Skeletal muscle satellite cell (primary cell): ENCODE results near the gene CCDC24.

Experiments used
- H3K27me3 ChIP-seq: 2 replicates; pipeline ENCODE4 v1.7.0; 2013; ENCODE audit warnings: low read length; ENCODE audit not compliant: control insufficient read depth, insufficient read depth
- H3K36me3 ChIP-seq: 2 replicates; pipeline ENCODE4 v1.7.0; 2013; ENCODE audit warnings: mild to moderate bottlenecking, control low read depth, low read length; ENCODE audit not compliant: insufficient read depth
- H3K4me1 ChIP-seq: 2 replicates; pipeline ENCODE4 v1.7.0; 2013; ENCODE audit warnings: low read length; ENCODE audit not compliant: control insufficient read depth, insufficient read depth
- H3K4me2 ChIP-seq: 2 replicates; pipeline ENCODE4 v1.7.0; 2013; ENCODE audit warnings: mild to moderate bottlenecking, low read length
- H3K4me3 ChIP-seq: 2 replicates; pipeline ENCODE4 v1.7.0; 2013; ENCODE audit warnings: low read length
- H3K9ac ChIP-seq: 2 replicates; pipeline ENCODE4 v1.7.0; 2013; ENCODE audit warnings: mild to moderate bottlenecking, low read depth, low read length, moderate library complexity
- H3K9me3 ChIP-seq: replicated peaks from 2 replicates; pipeline ENCODE4 v1.7.0; 2013; ENCODE audit warnings: mild to moderate bottlenecking, control low read depth, low read length

The CCDC24 gene

DNA sequence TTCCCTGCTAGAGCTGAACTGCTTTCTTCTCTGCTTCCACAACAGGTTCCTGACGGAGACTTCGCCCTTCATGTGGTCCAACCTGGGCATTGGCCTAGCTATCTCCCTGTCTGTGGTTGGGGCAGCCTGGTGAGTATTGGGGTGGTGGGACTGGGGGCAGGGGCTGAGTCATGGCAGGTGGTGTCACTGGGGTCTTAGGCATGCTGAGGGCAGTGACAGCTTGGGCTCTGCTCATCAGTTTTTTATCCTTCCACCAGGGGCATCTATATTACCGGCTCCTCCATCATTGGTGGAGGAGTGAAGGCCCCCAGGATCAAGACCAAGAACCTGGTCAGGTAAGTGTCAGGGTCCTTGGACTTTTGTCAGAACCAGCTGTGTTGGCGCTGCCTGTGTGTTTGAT is 15.4 kb upstream of the CCDC24 start:
- Histone ChIP-seq H3K4me1 (peaks cover 46% of the 10 kb centered on the region), H3K9ac (peak overlapping the region; percentile 96), H3K27me3 (no peaks in the 10 kb centered on the region)

DNA sequence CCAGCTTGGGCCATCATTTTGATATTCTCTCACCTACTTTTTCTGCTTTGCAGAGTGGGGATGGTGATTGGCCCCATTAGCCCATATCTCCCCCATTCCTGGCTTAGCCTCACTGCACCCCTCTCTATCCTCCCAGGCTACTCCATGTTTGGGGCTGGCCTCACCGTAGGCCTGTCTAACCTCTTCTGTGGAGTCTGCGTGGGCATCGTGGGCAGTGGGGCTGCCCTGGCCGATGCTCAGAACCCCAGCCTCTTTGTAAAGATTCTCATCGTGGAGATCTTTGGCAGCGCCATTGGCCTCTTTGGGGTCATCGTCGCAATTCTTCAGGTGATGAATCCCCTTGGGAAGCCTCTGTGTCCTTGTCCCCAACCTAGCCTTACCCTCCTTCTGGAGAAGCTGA is 14.5 kb upstream of the CCDC24 start:
- peak overlapping the region; percentile 100 for H3K4me2 ChIP-seq
- peak overlapping the region; percentile 97 for H3K4me3 ChIP-seq
- peaks cover 49% of the 10 kb centered on the region for H3K4me1 ChIP-seq
- peaks cover 40% of the 10 kb centered on the region for H3K36me3 ChIP-seq
- H3K9ac ChIP-seq = no peak overlapping the region
- no peaks in the 10 kb centered on the region for H3K9me3 ChIP-seq
- no peaks in the 10 kb centered on the region for H3K27me3 ChIP-seq

More for the DNA sequence above, 15.4 kb upstream of the CCDC24 start:
- no peaks in the 10 kb centered on the region for H3K9me3 ChIP-seq
- H3K4me3 ChIP-seq = peak overlapping the region; percentile 97
- peak overlapping the region; percentile 100 for H3K4me2 ChIP-seq
- peaks cover 37% of the 10 kb centered on the region for H3K36me3 ChIP-seq

DNA sequence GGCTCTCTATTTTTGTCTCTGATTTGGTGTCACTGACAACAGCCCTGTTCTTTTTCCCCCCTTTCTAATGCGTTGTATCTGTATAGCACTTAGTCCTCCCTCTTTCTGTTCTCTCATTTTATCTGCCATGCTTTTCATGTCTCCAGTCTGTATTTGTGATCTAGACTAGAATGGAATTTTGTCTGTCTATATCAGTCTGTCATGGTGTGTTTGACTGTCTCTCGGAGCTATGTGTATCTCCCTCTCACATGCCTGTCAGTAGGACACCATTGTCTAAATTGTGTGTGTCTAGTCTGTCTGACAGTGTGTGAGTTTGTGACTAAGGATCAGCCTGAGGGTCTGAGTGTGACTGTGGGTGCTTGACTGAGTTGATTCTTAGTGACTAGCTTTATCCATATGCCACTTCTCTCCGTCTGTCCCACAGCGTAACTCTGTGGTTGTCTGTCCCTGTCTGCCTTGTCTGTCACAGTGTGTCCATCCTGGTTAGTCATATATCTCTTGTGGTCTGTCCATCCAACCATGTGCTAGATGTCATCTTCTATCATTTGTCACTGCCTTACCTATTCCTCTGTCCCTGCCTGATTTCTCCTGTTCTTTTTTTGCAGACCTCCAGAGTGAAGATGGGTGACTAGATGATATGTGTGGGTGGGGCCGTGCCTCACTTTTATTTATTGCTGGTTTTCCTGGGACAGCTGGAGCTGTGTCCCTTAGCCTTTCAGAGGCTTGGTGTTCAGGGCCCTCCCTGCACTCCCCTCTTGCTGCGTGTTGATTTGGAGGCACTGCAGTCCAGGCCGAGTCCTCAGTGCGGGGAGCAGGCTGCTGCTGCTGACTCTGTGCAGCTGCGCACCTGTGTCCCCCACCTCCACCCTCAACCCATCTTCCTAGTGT is 13.8 kb upstream of the CCDC24 start:
- Histone ChIP-seq H3K9me3 (no peaks in the 10 kb centered on the region), H3K9ac (no peak overlapping the region), H3K27me3 (no peaks in the 10 kb centered on the region), H3K4me3 (no peak overlapping the region), H3K4me2 (peak overlapping the region; percentile 96), H3K36me3 (peaks cover 36% of the 10 kb centered on the region), H3K4me1 (peaks cover 52% of the 10 kb centered on the region)

DNA sequence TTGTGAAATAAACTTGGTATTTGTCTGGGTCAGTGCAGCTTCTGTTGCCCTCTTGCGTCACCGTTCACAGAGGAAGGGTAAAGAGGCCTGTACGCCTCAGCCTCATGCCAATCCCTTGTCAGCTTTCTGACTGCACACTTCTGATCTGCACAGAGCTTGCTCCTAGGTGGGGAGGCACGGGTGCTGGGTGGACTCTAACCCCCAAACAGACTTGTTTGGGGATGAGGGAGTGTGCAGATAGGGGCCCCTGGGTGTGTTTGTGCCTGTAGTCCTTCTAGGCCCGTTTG is 13.2 kb upstream of the CCDC24 start:
- Histone ChIP-seq H3K27me3 (no peaks in the 10 kb centered on the region), H3K9ac (peak overlapping the region; percentile 79), H3K4me3 (peak overlapping the region; percentile 89), H3K4me2 (peak overlapping the region; percentile 96), H3K4me1 (peaks cover 58% of the 10 kb centered on the region), H3K36me3 (peaks cover 30% of the 10 kb centered on the region), H3K9me3 (no peaks in the 10 kb centered on the region)

DNA sequence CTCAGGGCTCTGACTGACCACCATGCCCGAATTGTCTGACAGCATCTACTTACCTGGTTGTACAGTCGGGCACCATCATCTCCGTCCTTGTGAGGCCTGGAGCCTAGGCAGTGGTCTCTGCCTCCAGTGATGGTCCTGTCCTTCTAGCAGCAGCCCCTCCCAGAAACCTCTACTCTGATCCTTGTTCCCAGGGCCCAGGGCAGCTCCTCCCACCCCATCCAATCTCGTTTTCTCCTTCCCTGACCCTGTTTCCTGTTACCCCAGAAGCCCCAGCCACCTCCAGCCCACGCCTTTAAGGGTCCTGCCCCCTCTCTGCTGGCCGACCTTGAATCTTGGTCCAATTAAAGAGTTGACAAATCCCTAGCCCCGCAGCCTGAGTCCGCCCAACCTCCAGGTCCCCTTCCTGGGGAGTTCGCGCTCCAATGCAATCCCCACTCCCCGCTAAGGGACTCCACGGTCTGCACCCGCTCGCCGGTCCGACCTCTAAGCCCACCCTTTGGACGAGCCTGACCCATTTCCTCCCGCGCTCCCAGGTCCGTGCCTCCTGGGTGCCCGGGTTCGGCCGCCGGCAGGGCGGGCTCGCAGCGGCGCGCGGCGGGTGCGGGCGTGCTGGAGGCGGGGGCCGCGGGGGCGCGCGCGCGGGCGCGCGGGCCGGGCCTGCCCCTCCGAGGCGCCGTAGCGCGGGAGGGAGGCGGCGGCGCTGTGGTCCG is 12.7 kb upstream of the CCDC24 start, which contains the start of gene B4GALT2:
Gene B4GALT2 (plus strand): TSS at position 660 of the 710 bp plus-strand sequence. CDS start 1,951 bp downstream, outside the sequence.
- Histone ChIP-seq H3K9ac (peak within 1 kb of the TSS; percentile 83), H3K4me3 (peak within 1 kb of the TSS; percentile 89), H3K27me3 (no peaks in the 10 kb centered on the region), H3K9me3 (no peaks in the 10 kb centered on the region), H3K4me2 (peak within 1 kb of the TSS; percentile 99), H3K4me1 (peaks cover 62% of the 10 kb centered on the region), H3K36me3 (peaks cover 31% of the 10 kb centered on the region)

DNA sequence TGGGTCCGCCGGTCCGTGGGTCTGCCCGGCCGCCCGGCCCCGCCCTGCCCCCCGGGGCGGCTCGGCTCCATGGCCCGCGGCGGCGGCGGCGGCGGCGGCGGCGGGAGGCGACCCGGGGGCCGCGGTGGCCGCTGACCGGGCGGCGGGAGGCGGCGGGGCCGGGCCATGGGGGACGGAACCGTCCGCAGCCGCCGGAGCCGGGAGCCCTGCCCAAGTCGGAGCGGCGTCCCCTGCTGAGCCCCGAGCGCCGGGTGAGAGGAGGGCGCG is 12.2 kb upstream of the CCDC24 start:
- Histone ChIP-seq H3K9ac (peak overlapping the region; percentile 83), H3K4me1 (peaks cover 58% of the 10 kb centered on the region), H3K4me2 (peak overlapping the region; percentile 99), H3K27me3 (no peaks in the 10 kb centered on the region), H3K36me3 (peaks cover 36% of the 10 kb centered on the region), H3K4me3 (peak overlapping the region; percentile 89), H3K9me3 (no peaks in the 10 kb centered on the region)

DNA sequence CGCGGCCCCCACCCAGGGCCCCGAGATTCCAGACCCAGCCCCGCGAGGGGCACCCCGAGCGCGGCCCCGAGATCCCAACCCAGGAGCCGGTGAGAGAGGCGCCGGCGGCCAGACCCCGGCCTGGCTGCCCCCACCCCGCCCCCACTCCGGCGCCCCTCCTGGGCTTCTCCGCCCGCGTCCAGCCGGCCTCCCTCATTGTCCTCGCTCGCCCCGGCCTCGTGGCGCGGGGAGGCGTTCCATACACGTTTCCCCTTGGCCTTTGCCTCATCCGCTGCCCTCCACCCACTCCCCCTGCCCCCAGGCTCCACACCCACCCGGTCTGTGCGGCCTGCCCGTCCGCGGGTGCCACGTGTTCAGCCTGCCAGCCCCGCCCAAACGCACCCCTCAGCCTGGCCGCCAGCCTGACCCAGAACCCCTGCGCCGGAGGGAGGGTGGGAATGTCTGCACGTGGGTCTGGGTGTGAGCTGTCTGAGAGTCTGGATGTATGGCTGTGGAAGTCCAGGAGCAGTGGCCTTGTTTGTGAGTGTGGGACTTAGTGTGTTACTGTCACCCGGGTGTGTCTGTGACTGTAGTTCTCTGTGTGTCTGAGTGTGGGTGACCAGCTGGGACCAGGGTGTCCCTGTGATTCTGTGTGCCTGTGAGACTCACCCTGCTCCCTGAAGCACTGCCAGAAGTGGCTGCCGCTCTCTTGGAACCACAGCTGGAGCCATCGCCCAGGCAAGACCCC is 11.7 kb upstream of the CCDC24 start:
- Histone ChIP-seq H3K36me3 (peaks cover 41% of the 10 kb centered on the region), H3K9ac (peak overlapping the region; percentile 83), H3K4me2 (peak overlapping the region; percentile 99), H3K9me3 (no peaks in the 10 kb centered on the region), H3K27me3 (no peaks in the 10 kb centered on the region), H3K4me1 (peaks cover 55% of the 10 kb centered on the region), H3K4me3 (peak overlapping the region; percentile 89)

DNA sequence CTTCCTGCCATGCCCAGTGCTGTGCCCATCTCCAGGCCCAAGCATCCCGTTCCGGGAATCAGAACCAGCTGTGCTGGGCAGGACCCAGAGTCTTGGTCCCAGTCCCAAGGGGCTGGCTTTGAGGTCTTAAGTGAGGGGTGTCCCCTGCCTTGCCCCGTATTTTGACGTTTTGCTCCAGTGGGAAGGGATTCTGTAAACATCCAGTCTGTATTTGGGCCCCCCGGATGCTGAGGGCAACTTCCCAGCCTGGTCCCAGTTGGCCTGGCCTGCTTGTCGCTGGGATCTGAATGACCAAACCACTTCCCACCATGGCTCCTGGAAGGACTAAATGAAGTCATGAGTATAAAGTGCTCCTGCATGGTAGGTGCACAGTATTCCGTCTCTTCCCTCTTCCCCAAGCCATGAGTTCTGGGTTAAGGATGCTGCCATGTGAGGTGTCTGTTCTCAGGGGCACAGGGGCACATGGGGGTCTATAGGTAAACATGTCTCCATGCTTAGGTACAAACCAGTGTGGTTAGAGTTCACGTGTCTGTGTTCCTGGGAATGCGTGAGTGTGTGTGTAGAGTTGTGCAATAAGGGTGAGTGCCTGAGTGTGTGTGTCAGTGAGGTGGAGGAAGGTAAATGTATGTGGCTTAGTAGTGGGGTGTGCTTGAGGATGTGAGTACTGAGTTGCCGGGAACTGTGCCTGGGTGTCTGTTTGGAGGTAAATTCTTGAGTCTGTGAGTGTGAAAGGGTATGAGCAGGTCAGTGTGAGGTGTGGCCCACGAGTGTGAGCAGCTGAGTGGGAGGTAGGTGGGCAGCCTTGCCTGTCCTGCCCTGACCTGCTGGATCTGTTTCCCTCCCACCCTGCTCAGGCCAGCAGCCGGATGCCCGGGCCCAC is 10.9 kb upstream of the CCDC24 start:
- Histone ChIP-seq H3K36me3 (peaks cover 43% of the 10 kb centered on the region), H3K9ac (peak overlapping the region; percentile 83), H3K4me1 (peaks cover 55% of the 10 kb centered on the region)

DNA sequence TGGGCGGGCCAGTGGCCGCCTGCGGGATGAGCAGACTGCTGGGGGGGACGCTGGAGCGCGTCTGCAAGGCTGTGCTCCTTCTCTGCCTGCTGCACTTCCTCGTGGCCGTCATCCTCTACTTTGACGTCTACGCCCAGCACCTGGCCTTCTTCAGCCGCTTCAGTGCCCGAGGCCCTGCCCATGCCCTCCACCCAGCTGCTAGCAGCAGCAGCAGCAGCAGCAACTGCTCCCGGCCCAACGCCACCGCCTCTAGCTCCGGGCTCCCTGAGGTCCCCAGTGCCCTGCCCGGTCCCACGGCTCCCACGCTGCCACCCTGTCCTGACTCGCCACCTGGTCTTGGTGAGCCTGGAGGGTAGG is 10.3 kb upstream of the CCDC24 start:
- Histone ChIP-seq H3K4me1 (peaks cover 50% of the 10 kb centered on the region), H3K9ac (no peak overlapping the region), H3K4me3 (peak overlapping the region; percentile 89), H3K36me3 (peaks cover 49% of the 10 kb centered on the region), H3K9me3 (no peaks in the 10 kb centered on the region), H3K27me3 (no peaks in the 10 kb centered on the region), H3K4me2 (peak overlapping the region; percentile 99)

More for the DNA sequence above, 10.9 kb upstream of the CCDC24 start:
- no peaks in the 10 kb centered on the region for H3K9me3 ChIP-seq
- H3K27me3 ChIP-seq = no peaks in the 10 kb centered on the region
- H3K4me3 ChIP-seq = peak overlapping the region; percentile 89
- H3K4me2 ChIP-seq = peak overlapping the region; percentile 99

DNA sequence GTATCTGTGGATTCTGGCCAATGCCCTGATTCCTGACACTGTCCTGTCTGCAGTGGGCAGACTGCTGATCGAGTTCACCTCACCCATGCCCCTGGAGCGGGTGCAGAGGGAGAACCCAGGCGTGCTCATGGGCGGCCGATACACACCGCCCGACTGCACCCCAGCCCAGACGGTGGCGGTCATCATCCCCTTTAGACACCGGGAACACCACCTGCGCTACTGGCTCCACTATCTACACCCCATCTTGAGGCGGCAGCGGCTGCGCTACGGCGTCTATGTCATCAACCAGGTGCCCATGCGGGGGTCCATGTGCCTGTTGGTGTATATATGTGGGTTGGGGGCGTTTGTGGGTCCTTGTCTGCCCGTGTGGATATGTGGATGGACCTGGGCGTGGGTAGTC is 9.8 kb upstream of the CCDC24 start:
- peaks cover 45% of the 10 kb centered on the region for H3K4me1 ChIP-seq
- peaks cover 48% of the 10 kb centered on the region for H3K36me3 ChIP-seq
- no peaks in the 10 kb centered on the region for H3K27me3 ChIP-seq
- H3K4me2 ChIP-seq = peak overlapping the region; percentile 99
- H3K4me3 ChIP-seq = no peak overlapping the region
- H3K9ac ChIP-seq = no peak overlapping the region
- H3K9me3 ChIP-seq = no peaks in the 10 kb centered on the region

DNA sequence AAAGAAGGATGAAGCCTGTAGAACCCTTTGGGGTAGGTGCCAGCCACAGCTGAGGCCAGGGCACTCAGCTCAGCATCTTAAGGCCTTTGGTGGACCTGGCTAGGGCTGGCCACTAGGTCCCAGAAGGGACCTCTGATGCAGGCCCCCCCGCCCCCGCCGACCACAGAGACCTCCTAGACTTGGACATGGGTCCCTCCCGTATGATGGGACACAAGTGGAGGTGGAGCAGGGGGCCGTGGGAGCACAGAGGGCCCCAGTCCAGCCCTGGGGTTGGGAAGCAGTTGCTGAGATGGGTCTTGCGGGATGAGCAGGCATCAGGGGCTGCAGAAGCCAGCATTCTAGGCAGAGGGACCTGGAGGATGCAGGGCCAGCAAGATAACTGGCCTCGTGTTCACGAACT is 9.2 kb upstream of the CCDC24 start:
- H3K4me2 ChIP-seq = no peak overlapping the region
- no peak overlapping the region for H3K9ac ChIP-seq
- no peaks in the 10 kb centered on the region for H3K9me3 ChIP-seq
- no peak overlapping the region for H3K4me3 ChIP-seq
- peaks cover 40% of the 10 kb centered on the region for H3K4me1 ChIP-seq
- H3K36me3 ChIP-seq = peaks cover 43% of the 10 kb centered on the region
- no peaks in the 10 kb centered on the region for H3K27me3 ChIP-seq
